ENCODE results near the gene LIN37. TPM values are rescaled to one million over a fixed set of nuclear protein-coding genes. Genes with fewer than 3 reads are reported as not detected.
A peak's percentile ranks its signal among the peaks of the same experiment; 100 is the strongest.

LIN37 gene
- total and polyA plus RNA-seq, 2 experiments from 2014 or later = 4.3 to 6.8 TPM

DNA sequence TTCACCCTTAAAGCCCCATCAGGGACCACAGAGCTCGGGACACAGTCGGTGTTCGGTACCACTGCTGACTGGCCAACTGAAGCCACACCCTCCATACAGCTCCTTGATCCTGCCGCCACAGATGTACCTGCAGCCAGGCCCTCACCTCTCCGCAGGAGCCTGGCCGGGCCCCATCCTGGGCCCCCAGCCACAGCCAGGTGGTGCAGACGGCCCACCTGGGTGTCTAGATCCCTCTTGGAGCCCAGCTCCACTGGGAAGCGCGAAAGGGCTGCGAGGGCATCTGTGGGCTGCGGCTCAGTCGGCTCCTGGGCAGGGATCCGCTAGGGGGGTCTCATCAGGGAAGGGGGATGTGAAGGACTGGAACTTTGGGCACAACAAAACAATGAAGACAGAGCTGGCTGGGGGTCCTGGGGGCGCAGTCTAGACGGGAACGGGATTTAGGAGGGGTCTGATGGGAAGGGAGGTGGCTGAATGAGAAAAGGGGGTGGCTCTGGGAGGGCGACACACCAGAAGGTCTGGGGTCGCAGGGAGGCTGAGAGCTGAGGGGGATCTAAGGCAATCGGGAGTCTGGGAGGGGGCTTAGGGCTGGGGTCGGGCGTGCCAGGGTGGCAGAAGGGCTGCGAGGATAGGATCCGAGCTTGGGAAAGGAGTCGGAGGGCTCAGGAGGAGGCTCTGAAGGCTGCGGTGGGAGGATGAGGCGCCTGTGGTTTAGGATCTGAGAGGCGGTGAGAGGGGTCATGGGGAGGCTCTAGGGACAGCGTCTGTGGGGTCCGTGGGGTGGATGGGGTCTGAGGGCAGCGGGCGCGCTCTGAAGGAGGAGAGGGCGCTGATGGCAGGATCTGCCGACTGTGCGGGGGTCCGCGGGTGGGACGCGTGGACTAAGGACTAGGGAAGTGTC is 48.5 kb downstream of the LIN37 start:
- H3K79me2 ChIP-seq (replicated peaks; ENCODE audit: insufficient read depth) = no peaks in the 10 kb centered on the region
- H3K4me1 Mint-ChIP-seq = peaks cover 9% of the 10 kb centered on the region; the same call in 2 of the 3 replicates
- no peak overlapping the region for H3K27ac Mint-ChIP-seq
- H3K4me3 Mint-ChIP-seq = peak overlapping the region; percentile 66
- DNase-seq (ENCODE audit: low spot score) = peak; percentile 56
- no peaks in the 10 kb centered on the region for H4K20me1 ChIP-seq (replicated peaks; ENCODE audit: insufficient read depth)
- no peaks in the 10 kb centered on the region for H3K36me3 ChIP-seq (ENCODE audit: insufficient read depth)
- H3K4me3 ChIP-seq = peak overlapping the region; percentile 56
- TF ChIP-seq STAT1 (IDR thresholded peaks at IDR 0.05; ENCODE audit: unreplicated experiment) = no peak
- peak; percentile 29 for TF ChIP-seq EZH2 (IDR thresholded peaks at IDR 0.05; ENCODE audit: low read depth, unreplicated experiment)
- TF ChIP-seq, protein P1, sequence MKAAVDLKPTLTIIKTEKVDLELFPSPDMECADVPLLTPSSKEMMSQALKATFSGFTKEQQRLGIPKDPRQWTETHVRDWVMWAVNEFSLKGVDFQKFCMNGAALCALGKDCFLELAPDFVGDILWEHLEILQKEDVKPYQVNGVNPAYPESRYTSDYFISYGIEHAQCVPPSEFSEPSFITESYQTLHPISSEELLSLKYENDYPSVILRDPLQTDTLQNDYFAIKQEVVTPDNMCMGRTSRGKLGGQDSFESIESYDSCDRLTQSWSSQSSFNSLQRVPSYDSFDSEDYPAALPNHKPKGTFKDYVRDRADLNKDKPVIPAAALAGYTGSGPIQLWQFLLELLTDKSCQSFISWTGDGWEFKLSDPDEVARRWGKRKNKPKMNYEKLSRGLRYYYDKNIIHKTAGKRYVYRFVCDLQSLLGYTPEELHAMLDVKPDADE (IDR thresholded peaks at IDR 0.05) = no peak
- TF ChIP-seq ZNF462 (CRISPR knock-in tag; IDR thresholded peaks at IDR 0.05) = no peak
- no peak for TF ChIP-seq ZNF114 (CRISPR knock-in tag; IDR thresholded peaks at IDR 0.05)
- TF ChIP-seq POLR2AphosphoS5 (IDR thresholded peaks at IDR 0.05; ENCODE audit: low read depth) = no peak
- no peak overlapping the region for H3K27ac ChIP-seq (ENCODE audit: low read depth)
- no peaks in the 10 kb centered on the region for H3K9me2 ChIP-seq (ENCODE audit: insufficient read depth)
- peaks cover 42% of the 10 kb centered on the region for H3K27me3 ChIP-seq (ENCODE audit: insufficient read depth)
- H3K27me3 Mint-ChIP-seq (ENCODE audit: insufficient read depth, low read depth, poor library complexity) = peaks cover 30% of the 10 kb centered on the region
- H3K9me3 Mint-ChIP-seq = no peaks in the 10 kb centered on the region; the same call in 2 of the 3 replicates
- H3F3A ChIP-seq (replicated peaks; ENCODE audit: low read depth) = 0 out of 2 replicates have a peak, but pooled peaks cover 4% of the 10 kb centered on the region
- peak overlapping the region; percentile 86 for H3K4me2 ChIP-seq
- peak; percentile 37 for ATAC-seq
- peak overlapping the region; percentile 93; the same call in 1 of the 2 replicates for H2AFZ ChIP-seq
- H3K36me3 Mint-ChIP-seq (ENCODE audit: low read depth) = no peaks in the 10 kb centered on the region
- H3K4me1 ChIP-seq (ENCODE audit: insufficient read depth) = peaks cover 10% of the 10 kb centered on the region; the same call in 1 of the 2 replicates

All from GM23338 (cell line).